Activated CD8-positive, alpha-beta memory T cell treated with anti-CD3 and anti-CD28 coated beads for 1 hour (primary cell): Measurements from ENCODE around the gene PTCRA.
A peak's percentile ranks its signal among the peaks of the same experiment; 100 is the strongest.
"Not testable (repeated sequence)": the region's sequence is repeated elsewhere in the genome, so short reads cannot be mapped to it uniquely, and the experiment has no call there.

ENCODE experiments used
- DNase-seq, 2 donors: peaks; one replicate each; pipeline ENCODE4 v3.0.0-alpha.2; 2020; ENCODE audit warnings: low read depth in 1 of 2; ENCODE audit errors: extremely low read depth in 1 of 2

The PTCRA gene, protein sequence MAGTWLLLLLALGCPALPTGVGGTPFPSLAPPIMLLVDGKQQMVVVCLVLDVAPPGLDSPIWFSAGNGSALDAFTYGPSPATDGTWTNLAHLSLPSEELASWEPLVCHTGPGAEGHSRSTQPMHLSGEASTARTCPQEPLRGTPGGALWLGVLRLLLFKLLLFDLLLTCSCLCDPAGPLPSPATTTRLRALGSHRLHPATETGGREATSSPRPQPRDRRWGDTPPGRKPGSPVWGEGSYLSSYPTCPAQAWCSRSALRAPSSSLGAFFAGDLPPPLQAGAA

DNA sequence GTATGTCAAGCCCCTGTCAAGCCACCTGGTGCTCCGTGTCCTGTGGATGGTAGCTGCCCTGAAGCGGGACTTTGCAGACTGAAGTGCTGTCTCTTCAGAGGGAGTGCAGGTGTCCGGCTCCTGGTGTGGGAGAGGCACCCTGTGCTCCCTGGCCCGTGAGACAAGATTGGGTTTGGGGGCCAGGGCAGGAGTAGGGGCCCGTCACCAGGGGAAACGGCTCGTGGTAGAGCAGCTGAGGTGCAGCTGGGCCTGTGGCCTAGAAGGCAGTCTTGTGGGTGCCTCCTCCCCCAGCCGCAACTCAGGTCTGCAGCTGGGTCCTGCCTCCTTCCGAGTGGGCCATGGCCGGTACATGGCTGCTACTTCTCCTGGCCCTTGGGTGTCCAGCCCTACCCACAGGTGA lies at the start of gene PTCRA:
Gene PTCRA, plus strand, starts transcription at position 322 of the 400 bp plus-strand sequence. Its CDS starts 17 bp downstream, at position 339.
- no peak for DNase-seq

DNA sequence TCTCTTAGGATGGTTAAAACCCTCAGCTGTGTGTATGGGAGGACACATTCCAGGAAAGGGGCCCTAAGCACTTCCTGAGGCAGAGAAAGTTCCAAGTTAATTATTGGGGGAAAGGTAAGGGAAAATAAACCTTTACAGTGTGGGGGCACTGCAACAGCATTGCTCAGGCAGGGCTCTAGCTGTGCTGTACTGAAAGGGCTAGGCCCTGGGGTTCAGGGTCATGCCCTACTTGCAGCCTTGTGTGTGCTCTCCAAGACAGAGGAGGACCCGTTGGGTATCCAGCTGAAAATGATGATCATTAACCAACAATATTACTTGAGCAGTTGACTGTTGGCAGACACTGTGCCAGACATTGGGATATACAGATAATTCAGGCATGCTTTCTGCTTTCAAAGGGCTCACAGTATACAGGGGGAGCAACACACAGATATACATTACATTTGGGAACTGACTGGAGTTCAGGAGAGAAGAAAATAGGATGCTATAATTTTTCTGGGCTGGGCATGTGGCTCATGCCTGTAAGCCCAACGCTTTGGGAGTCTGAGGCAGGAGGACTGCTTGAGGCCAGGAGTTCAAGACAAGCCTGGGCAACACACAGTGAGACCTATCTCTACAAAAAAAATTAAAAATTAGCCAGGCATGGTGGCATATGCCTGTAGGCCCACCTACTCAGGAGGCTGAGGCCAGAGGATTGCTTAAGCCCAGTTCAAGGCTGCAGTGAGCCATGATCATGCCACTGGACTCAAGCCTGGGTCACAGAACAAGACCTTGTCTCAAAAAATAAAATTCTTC lies 45.5 kb upstream of the PTCRA start:
- no peak for DNase-seq

DNA sequence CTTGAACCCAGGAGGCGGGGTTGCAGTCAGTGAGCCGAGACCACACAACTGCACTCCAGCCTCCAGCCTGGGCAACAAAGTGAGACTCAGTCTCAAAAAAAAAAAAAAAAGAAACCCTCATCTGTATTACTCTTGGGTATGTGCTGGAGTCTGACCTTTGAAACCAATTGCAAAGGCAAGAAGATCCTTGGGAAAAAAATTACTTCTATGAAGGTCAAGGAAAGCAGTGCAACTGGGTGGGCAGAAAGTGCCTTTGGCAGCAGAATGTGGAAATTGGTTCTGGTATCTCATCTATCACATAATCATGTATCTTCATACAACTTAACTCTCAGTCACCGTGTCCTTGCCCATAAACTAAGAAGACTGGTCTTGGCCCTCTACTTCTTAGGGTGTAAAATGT lies 44.1 kb upstream of the PTCRA start:
- no peak for DNase-seq

DNA sequence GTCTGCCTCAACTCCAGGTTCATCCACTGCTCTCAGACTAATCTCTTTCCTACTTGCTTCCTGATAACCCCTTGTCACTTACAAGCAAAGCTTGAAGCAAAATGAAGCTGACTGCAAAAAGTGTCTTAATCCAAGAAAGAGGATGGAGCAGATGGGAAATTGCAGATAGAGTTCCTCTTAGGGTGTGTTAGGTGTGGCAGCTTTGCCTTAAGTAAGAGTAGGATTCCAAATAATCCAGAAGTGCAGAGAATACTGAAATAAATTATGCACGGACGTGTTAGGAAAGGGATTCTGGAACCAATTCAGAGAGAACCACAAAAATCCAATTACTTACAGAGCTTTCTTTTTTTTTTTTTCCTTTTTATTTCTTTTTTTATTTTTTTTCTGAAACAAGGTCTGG lies 42.5 kb upstream of the PTCRA start:
- no peak for DNase-seq

DNA sequence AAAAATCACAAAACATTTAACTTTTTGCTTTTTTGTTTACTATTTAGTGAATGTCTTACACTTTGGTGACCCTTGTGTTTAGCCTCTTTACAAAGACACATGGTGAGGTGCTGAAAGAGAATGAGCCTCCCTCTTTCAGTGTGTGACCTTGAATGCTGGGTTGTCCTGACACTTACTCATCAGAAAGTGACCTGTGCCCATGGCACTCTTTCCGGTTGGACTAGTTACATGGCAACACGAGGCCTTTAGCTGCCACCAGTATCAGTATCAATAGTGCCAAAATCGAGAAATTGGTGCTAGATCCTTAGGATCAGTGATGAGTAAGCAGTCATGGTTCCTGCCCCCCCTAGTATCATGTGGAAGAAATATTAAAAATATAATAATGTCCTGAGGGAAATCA lies 38.2 kb upstream of the PTCRA start:
- no peak for DNase-seq

DNA sequence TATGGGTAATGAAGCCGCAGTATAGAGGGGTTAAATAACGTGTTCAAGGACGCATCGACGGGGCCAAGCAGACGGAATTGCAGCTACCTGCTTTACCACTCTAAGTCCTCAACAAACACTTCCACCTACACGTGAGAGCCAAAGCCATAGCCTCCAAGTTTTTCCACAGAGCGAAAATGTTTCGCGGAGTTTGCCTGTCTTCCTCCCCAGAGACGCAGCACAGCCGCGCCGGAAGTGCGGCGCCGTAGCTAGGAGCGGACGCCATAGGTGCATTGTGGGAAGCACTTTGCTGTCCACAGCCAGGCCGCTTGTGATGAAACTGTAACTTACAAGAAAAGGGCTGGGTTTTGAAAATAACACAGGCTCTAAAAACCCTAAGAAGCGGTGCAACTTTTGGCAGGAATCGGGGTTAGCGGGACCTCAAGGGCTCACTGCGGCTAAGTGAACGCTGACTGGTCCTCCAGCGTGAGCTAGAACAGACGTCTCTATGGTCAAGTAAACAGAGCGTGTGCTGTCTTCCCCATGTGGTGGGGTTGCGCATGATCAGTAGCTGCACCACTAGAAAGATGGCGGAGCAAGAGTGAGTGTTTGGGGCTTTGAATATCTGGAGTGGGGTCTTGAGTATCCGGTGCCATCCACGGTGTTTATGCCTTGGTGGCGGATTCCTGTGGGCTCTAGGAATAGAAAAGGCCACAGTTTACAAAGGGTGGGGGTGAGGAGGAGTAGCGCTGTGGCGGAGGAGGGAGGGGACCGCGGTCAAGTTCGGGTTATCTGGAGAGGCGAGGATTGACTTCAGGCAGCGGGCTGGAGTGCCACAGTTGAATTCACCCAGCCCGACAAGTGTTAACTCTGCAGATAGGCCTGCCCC lies 36.2 kb upstream of the PTCRA start, which contains the start of gene RPL7L1:
Gene RPL7L1, plus strand, starts transcription at position 245 of the 868 bp plus-strand sequence. Its CDS starts 295 bp downstream, at position 540.
- DNase-seq, result peak; percentile 59 to 64

DNA sequence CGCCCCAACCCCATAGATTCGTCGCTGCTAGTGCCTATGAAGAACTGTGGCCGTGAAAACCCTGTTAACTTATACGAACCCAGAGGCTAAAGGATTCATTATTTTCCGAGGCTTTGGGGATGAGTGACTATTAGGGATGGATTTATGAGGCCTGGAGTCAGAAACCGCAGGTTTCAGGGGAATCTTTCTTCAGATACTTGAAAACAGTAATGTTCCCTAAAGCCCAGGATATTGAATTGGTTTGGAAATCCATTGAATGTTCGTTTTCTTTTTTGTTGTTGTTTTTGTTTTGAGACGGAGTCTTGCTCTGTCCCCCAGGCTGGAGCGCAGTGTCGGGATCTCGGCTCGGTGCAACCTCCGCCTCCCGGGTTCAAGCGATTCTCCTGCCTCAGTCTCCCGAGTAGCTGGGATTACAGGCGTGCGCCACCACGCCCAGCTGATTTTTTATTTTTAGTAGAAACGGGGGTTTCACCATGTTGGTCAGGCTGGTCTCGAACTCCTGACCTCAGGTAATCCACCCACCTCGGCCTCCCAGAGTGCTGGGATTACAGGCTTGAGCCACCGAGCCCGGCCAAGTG lies 35.5 kb upstream of the PTCRA start:
- DNase-seq, result not testable (repeated sequence)

GRCh38 chr6:42880871-42881270 lies 35.0 kb upstream of the PTCRA start:
- not testable (repeated sequence) for DNase-seq

GRCh38 chr6:42885702-42886101 lies 30.2 kb upstream of the PTCRA start:
- DNase-seq, result no peak

DNA sequence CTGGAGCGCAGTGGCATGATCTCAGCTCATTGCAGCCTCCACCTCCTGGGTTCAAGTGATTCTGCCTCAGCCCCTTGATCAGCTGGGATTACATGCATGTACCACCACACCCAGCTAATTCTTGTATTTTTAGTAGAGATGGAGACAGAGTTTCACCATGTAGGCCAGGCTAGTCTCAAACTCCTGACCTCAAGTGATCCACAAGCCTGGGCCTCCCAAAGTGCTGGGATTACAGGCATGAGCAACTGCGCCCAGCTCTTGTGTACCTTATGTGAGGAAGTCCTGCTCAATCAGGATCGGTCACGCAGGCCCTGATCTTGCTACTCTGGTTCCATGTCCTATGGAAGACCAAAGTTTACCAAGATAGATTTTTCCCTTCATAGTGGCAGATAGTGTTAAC lies 27.7 kb upstream of the PTCRA start:
- DNase-seq, result not testable (repeated sequence)

DNA sequence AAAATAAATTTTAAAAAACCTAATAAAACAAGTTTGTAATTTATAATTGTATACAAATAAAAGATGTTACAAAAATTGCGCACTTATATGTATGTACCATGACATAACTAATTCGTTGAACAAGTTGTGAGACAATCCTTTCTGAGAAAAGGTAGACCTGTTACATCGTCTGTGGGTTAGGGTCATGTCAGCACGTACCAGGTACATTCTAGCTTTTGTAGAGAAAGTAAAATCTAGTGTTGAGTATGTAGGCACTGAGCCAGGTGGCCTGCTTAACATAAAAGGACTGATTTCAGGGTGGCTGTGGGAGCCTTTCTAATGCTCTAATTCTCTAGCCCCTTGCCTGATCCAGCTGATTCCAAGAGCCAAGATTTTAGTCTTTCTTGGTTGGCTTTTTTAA lies 26.0 kb upstream of the PTCRA start:
- no peak for DNase-seq

GRCh38 chr6:42890311-42891198 lies 25.3 kb upstream of the PTCRA start:
- DNase-seq, result peak; percentile 70 to 76

- no peak for DNase-seq
Observed at GRCh38 chr6:42891199-42891722, 24.6 kb upstream of the PTCRA start.

DNA sequence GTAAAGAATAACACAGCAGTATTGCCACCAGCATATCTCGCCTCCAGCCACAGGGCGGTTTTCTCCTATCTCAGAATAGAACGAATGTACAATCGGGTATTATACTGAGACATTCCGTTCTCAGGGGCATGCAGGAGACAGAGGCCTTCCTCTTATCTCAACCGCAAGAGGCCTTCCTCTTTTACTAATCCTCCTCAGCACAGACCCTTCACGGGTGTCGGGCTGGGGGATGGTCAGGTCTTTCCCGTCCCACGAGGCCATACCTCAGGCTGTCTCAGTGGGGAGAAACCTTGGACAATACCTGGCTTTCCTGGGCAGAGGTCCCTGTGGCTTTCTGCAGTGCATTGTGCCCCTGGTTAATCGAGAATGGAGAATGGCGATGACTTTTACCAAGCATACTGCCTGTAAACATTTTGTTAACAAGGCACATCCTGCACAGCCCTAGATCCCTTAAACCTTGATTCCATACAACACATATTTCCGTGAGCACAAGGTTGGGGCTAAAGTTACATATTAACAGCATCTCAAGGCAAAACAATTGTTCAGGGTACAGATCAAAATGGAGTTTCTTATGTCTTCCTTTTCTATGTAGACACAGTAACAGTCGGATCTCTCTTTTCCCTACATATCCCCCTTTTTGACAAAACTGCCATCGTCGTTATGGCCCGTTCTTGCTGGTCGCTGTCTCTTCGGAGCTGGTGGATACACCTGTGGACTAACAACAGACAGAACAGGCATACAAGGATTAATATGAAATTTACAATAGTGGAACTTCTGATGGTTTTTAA lies 21.6 kb upstream of the PTCRA start:
- DNase-seq, result not testable (repeated sequence)

DNA sequence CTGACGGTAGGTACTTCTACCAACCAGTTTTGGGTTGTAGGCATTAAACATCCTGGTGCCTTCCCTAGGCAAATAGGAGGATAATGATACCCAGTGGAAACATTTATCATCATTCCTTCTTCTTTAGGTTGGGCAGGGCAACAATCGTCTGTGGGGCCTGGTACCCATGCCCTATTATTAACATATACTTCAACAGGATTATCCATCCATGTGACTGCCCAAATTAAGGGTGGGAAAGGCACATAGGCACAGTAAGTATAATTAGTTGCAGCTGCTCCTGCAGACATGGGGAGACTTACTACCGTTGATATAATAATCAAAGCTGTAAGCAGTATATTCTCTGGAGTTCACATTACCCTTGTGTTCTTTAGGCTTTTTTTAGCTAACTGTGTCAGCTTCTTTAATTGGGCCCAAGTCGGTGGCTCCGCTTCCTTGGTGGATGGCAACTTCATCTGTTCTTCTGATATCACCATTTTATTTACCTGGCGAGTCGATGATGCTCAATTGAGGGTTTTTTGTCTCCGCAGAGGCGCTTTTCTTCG lies 19.6 kb upstream of the PTCRA start:
- DNase-seq, result no peak

DNA sequence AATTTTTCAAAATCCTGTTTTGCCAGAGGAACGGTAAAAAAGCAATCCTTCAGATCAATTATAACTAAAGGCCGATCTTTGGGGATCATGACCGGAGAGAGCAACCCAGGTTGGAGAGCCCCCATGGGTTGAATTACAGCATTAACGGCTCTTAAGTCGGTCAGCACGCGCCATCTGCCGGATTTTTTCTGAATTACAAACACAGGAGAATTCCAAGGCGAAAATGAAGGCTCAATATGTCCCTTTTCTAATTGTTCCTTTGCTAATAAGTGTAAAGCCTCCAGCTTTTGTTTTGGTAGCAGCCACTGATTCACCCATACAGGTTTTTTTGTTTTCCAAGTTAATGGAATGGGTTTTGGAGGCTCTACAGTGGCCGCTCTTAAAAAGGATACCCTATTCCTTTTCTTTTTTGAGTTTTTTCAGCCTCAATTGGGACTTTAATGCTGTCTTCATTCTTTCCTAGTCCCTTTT lies 16.9 kb upstream of the PTCRA start:
- peak; percentile 38 to 54 for DNase-seq

GRCh38 chr6:42899871-42900270 lies 16.0 kb upstream of the PTCRA start:
- DNase-seq, result no peak

DNA sequence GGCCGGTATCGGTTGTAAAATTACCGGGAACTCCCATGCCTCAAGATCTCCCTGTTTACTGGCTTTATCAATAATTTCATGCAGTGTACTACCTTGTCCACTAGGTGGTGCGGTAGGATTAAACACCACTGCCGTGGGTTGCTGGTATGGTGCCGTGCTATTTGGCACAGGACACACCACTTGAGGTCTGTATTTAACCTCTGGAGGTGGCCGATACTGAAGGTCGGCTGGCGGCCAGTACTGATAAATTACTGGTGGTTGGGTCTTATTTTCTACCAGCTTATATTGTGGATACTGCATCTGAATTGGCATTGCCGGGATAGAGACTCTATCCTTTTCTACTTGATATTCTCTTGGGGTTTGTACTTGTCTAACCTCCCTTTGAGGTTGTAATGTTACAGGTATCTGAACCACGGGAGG lies 14.3 kb upstream of the PTCRA start:
- peak; percentile 33 to 37 for DNase-seq
